Neural crest cell (in vitro differentiated cells): Measurements from ENCODE around the gene WASF3. TPM values are rescaled to one million over a fixed set of nuclear protein-coding genes. Genes with fewer than 3 reads are reported as not detected.

ENCODE experiments used
- DNase-seq: peaks from one replicate; pipeline ENCODE4 v3.0.0; 2021; ENCODE audit warnings: low read depth, mixed read lengths, low spot score
- H3K27ac Mint-ChIP-seq: one replicate; pipeline ENCODE4 v1.8.0; 2021; ENCODE audit warnings: mild to moderate bottlenecking, mixed read lengths; ENCODE audit not compliant: unreplicated experiment
- H3K27me3 Mint-ChIP-seq: 2 replicates; pipeline ENCODE4 v1.8.0; 2021; ENCODE audit warnings: low read depth, mild to moderate bottlenecking, mixed read lengths
- H3K36me3 Mint-ChIP-seq: 2 replicates; pipeline ENCODE4 v1.8.0; 2021; ENCODE audit warnings: low read depth, mild to moderate bottlenecking, mixed read lengths
- H3K4me1 Mint-ChIP-seq: 2 replicates; pipeline ENCODE4 v1.8.0; 2021; ENCODE audit warnings: mixed read lengths
- H3K4me3 Mint-ChIP-seq: one replicate; pipeline ENCODE4 v1.8.0; 2021; ENCODE audit warnings: mild to moderate bottlenecking, mixed read lengths
- H3K9me3 Mint-ChIP-seq: 2 replicates; pipeline ENCODE4 v1.8.0; 2021; ENCODE audit warnings: mixed read lengths
- CTCF ChIP-seq: fragments of 200-600 bp; sonication (generic); conservative IDR thresholded peaks from 2 replicates; pipeline ENCODE4 v1.5.0; 2021; ENCODE audit warnings: antibody characterized with exemption, mild to moderate bottlenecking
- total RNA-seq: library from RNA; stranded (reverse); gene quantifications from 2 replicates; pipeline ENCODE4 v1.2.1, GENCODE V29; 2021

Gene WASF3
- total RNA-seq, 1 donor from 2014 or later: 79.7 TPM

GRCh38 chr13:26538363-26539317, 18.8 kb upstream of the WASF3 start:
- no peak for TF ChIP-seq CTCF
- Mint-ChIP-seq H3K4me3 (no peak overlapping the region), H3K9me3 (no peaks in the 10 kb centered on the region), H3K36me3 (no peaks in the 10 kb centered on the region), H3K27me3 (peaks cover 16% of the 10 kb centered on the region), H3K27ac (no peak overlapping the region), H3K4me1 (no peaks in the 10 kb centered on the region)
- DNase-seq: no peak

GRCh38 chr13:26539738-26540292, 17.7 kb upstream of the WASF3 start:
- Mint-ChIP-seq H3K27ac (no peak overlapping the region), H3K27me3 (peaks cover 16% of the 10 kb centered on the region), H3K4me3 (no peak overlapping the region), H3K36me3 (no peaks in the 10 kb centered on the region), H3K9me3 (no peaks in the 10 kb centered on the region), H3K4me1 (no peaks in the 10 kb centered on the region)
- TF ChIP-seq CTCF: no peak
- no peak for DNase-seq

- DNase-seq: no peak
- Mint-ChIP-seq H3K27ac (no peak overlapping the region), H3K4me1 (no peaks in the 10 kb centered on the region), H3K36me3 (no peaks in the 10 kb centered on the region), H3K4me3 (no peak overlapping the region), H3K9me3 (no peaks in the 10 kb centered on the region), H3K27me3 (peaks cover 16% of the 10 kb centered on the region)
- no peak for TF ChIP-seq CTCF
Measured at GRCh38 chr13:26540334-26540733, 17.1 kb upstream of the WASF3 start.

GRCh38 chr13:26541041-26541440, 16.4 kb upstream of the WASF3 start:
- H3K9me3 Mint-ChIP-seq: no peaks in the 10 kb centered on the region
- TF ChIP-seq CTCF: no peak
- H3K36me3 Mint-ChIP-seq: no peaks in the 10 kb centered on the region

GRCh38 chr13:26541678-26542568, 15.6 kb upstream of the WASF3 start:
- Mint-ChIP-seq H3K27ac (no peak overlapping the region), H3K36me3 (no peaks in the 10 kb centered on the region), H3K4me1 (no peaks in the 10 kb centered on the region), H3K9me3 (no peaks in the 10 kb centered on the region), H3K4me3 (no peak overlapping the region), H3K27me3 (peaks cover 16% of the 10 kb centered on the region)
- DNase-seq: no peak
- TF ChIP-seq CTCF: no peak

More at GRCh38 chr13:26541041-26541440, 16.4 kb upstream of the WASF3 start:
- H3K27me3 Mint-ChIP-seq: peaks cover 16% of the 10 kb centered on the region
- no peak overlapping the region for H3K27ac Mint-ChIP-seq
- no peak overlapping the region for H3K4me3 Mint-ChIP-seq
- DNase-seq: no peak
- no peaks in the 10 kb centered on the region for H3K4me1 Mint-ChIP-seq
